Activated naive CD4-positive, alpha-beta T cell treated with anti-CD3 and anti-CD28 coated beads, Interleukin-2, amount 10 ng/mL, durations not matched to agents 7 days and 5 days (primary cell): ENCODE measurements around the gene PRSS8.

ENCODE experiments used
- CTCF ChIA-PET: fragments of 350-600 bp; sonication (Branson Sonifier 250); formaldehyde crosslinking; loops from one replicate; lab custom pipeline; 2021; ENCODE audit warnings: antibody characterized with exemption; lab: Charles Lee
- DNase-seq: peaks from one replicate; pipeline ENCODE4 v3.0.0-alpha.2; 2020
- H3K27ac Mint-ChIP-seq: one replicate; pipeline ENCODE4 v1.8.0; 2021; ENCODE audit warnings: mild to moderate bottlenecking, moderate library complexity, mixed read lengths
- H3K27me3 Mint-ChIP-seq: one replicate; pipeline ENCODE4 v1.8.0; 2021; ENCODE audit warnings: mild to moderate bottlenecking, mixed read lengths
- H3K36me3 Mint-ChIP-seq: one replicate; pipeline ENCODE4 v1.8.0; 2021; ENCODE audit warnings: mixed read lengths
- H3K4me1 Mint-ChIP-seq: one replicate; pipeline ENCODE4 v1.8.0; 2021; ENCODE audit warnings: mixed read lengths
- H3K4me3 Mint-ChIP-seq: one replicate; pipeline ENCODE4 v1.8.0; 2021; ENCODE audit warnings: mild to moderate bottlenecking, moderate library complexity, mixed read lengths
- H3K9me3 Mint-ChIP-seq: one replicate; pipeline ENCODE4 v1.8.0; 2021; ENCODE audit warnings: mixed read lengths

The PRSS8 gene

DNA sequence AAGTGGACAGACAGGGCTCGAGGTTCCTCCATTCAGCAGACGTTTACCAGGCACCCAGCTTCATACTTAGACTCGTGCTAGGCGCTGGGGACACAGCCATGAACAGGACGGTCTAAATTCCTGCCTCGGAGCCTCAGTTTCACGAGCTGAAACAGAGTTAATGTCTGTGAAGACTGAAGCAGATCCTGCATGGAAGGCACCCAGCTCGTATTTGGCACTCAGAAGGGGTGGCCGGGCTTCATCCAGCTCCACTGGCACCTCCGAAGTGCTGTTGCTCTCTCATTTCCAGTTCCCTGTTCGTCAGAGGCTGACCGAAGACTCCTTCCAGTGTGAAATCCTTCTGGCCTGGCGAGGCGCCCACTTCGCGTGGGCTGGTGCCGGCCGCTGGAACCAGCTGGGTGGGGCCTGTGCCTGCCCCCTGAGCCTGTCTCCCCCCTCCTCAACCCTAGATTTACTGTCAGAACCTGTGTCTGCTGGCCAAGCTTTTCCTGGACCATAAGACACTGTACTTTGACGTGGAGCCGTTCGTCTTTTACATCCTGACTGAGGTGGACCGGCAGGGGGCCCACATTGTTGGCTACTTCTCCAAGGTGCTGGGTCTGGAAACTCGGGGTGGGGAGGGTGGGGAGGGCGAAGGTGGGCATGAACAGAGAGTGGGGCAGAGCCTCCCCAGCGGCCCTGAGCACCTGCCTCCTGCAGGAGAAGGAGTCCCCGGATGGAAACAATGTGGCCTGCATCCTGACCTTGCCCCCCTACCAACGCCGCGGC is 5.8 kb downstream of the PRSS8 start:
- no peak for DNase-seq
- Mint-ChIP-seq H3K4me3 (no peak overlapping the region), H3K27ac (peak overlapping the region; percentile 42), H3K9me3 (no peaks in the 10 kb centered on the region), H3K27me3 (no peaks in the 10 kb centered on the region), H3K36me3 (peaks cover 22% of the 10 kb centered on the region), H3K4me1 (peaks cover 11% of the 10 kb centered on the region)
- CTCF ChIA-PET: interaction anchor here (1.5 kb wide), 1 partner anchor 12 kb away, joined by 7 read pairs; no protein-coding TSS in a partner anchor

DNA sequence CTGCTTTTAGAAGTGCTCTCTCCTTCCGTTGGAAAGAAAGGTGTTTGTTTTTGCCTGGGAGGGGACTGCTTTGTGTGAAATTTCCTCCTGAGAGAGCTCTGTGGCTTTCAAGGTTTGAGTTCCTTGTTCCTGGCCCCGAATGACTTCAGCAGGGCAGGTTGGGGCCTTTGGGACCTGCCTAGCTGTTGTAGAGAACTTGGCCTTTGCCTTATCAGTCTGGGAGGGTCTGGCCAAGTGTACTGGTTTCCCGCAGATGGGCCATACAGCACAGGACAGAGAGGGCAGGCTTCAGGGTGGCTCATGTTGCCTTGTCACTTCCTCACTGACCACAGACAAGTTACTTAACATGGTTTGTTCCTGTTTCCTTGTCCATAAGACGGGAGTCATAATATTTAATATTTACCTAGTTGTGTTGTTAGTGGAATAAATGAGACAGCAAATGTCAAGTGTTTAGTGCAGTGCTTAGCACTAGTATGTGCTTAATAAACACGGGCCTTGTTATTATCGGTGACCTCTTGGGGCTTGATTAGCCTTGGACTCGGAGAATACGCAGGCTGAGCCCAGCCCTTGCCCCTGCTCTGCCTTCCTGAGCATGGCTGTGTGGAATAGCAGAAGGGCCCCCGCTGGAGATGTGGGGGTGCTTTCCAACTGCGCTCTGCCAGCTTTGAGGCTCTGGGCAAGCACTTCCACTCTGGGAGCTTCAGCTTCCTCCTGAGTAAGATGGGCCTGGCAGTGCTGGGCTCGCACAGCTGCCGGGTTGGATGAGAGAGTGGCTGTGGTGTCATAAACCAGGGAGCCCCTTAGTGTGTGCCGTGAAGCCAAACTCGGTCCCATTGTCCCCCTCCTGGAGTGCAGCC is 6.6 kb downstream of the PRSS8 start:
- Mint-ChIP-seq H3K4me1 (peaks cover 11% of the 10 kb centered on the region), H3K4me3 (no peak overlapping the region), H3K27me3 (no peaks in the 10 kb centered on the region), H3K36me3 (peaks cover 22% of the 10 kb centered on the region), H3K27ac (peak overlapping the region; percentile 91), H3K9me3 (no peaks in the 10 kb centered on the region)
- no peak for DNase-seq
- CTCF ChIA-PET: interaction anchor here (0.9 to 1.5 kb wide), 2 partner anchors 11 to 13 kb away, joined by 3 to 7 read pairs; partner anchors contain the start of gene KAT8

DNA sequence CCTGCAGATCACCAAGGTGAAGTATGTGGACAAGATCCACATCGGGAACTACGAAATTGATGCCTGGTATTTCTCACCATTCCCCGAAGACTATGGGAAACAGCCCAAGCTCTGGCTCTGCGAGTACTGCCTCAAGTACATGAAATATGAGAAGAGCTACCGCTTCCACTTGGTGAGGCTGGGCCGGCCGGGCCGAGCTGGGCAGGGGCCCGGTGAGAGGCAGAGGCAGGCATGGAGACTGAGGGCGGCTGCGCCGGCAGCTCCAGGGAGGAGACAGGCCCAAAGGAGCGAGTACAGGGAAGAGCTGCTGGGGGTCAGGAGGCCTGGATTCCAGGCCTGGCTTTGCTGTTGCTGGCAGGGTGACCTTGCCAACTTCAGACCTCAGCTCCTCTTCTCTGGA is 8.3 kb downstream of the PRSS8 start:
- Mint-ChIP-seq H3K27ac (no peak overlapping the region), H3K4me1 (peaks cover 11% of the 10 kb centered on the region), H3K9me3 (no peaks in the 10 kb centered on the region), H3K4me3 (no peak overlapping the region), H3K36me3 (peaks cover 24% of the 10 kb centered on the region), H3K27me3 (no peaks in the 10 kb centered on the region)
- CTCF ChIA-PET: interaction anchor here (0.5 kb wide), 1 partner anchor 12 kb away, joined by 3 read pairs; no protein-coding TSS in a partner anchor
- DNase-seq: no peak

DNA sequence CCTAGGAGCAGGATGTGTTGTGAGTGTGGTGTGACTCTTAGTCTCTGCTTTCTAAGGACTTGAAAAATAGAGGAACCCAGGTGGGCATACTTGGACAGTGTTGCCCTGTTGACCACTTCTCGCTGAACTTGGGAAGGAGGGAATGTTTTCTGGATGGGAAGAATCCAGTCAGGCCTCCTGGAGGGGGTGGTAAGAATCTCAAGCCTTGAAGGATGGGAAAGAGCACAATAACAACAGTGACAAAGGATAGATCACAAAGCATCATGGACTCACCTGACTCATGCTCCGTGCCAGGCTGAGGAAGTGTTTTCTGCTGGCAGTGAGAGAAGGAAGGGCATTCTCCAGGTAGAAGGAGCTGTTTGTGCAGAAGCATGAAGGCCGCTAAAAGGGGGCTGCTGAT is 9.7 kb downstream of the PRSS8 start:
- no peaks in the 10 kb centered on the region for H3K9me3 Mint-ChIP-seq
- H3K4me1 Mint-ChIP-seq: peaks cover 11% of the 10 kb centered on the region
- no peak for DNase-seq
- no peaks in the 10 kb centered on the region for H3K27me3 Mint-ChIP-seq
- no peak overlapping the region for H3K4me3 Mint-ChIP-seq
- H3K36me3 Mint-ChIP-seq: peaks cover 30% of the 10 kb centered on the region
- CTCF ChIA-PET: no interaction called here
- H3K27ac Mint-ChIP-seq: no peak overlapping the region

DNA sequence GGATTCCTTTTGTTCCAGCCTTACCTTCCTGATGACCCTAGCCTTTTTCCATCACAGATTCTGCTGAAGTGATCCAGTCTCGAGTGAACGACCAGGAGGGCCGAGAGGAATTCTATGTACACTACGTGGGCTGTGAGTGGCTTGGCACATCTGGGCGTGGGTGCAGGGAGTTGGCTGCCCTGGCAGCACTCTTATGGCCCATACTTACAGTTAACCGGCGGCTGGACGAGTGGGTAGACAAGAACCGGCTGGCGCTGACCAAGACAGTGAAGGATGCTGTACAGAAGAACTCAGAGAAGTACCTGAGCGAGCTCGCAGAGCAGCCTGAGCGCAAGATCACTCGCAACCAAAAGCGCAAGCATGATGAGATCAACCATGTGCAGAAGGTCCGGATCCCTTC is 15.4 kb downstream of the PRSS8 start:
- Mint-ChIP-seq H3K36me3 (peaks cover 24% of the 10 kb centered on the region), H3K4me3 (no peak overlapping the region), H3K27ac (no peak overlapping the region), H3K9me3 (no peaks in the 10 kb centered on the region), H3K27me3 (no peaks in the 10 kb centered on the region), H3K4me1 (peaks cover 19% of the 10 kb centered on the region)
- CTCF ChIA-PET: interaction anchor here (1.7 to 3.2 kb wide), 2 partner anchors 22 kb away, joined by 8 to 19 read pairs; no protein-coding TSS in a partner anchor
- no peak for DNase-seq

DNA sequence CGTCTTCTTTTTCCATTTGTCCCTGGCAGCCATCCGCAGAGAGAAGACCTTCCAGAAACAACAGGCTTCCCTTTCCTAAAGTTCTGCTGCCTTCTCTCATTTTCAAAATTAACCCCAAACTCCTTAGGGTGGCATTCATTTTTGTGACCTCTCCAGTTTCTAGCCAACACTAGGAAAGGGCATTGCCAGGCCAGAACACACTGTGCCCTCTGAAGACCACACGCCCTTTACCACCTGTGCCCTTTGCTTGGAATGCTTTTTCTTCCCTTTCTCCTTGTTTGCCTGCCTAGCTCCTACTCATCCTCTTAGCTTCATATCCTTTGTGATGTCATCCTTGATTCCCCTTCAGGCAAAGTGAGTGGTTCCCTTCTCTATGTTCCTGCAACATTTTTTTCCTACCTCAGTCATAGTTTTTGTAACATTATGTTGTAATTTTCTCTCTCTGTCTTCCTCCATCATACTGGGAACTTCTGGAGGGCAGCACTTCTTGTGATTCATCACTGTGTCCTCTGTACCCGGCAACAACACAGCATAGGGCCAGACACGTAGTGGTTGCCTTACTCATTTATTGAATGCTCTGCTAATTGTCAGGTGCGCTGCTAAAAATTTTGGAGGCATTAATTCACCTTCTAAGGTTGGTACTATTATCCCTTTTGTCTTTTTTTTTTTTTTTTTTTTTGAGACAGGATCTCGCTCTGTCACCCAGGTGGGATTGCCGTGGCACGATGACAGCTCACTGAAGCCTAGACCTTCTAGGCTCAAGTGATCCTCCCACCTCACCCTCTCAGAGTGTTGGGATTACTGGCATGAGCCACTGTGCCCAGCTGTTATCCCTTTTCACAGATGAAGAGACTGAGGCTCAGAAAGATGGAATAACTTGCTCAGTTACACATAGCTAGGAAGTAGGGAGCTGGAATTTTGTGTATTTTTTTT is 17.0 kb downstream of the PRSS8 start:
- Mint-ChIP-seq H3K27me3 (no peaks in the 10 kb centered on the region), H3K4me3 (peak overlapping the region; percentile 78), H3K27ac (peak overlapping the region; percentile 93), H3K4me1 (peaks cover 30% of the 10 kb centered on the region), H3K36me3 (peaks cover 24% of the 10 kb centered on the region), H3K9me3 (no peaks in the 10 kb centered on the region)
- no peak for DNase-seq
- CTCF ChIA-PET: interaction anchor here (1.1 to 1.7 kb wide), 3 partner anchors 17 to 24 kb away, joined by 3 to 8 read pairs (median 6); partner anchors contain the start of gene PRSS8

DNA sequence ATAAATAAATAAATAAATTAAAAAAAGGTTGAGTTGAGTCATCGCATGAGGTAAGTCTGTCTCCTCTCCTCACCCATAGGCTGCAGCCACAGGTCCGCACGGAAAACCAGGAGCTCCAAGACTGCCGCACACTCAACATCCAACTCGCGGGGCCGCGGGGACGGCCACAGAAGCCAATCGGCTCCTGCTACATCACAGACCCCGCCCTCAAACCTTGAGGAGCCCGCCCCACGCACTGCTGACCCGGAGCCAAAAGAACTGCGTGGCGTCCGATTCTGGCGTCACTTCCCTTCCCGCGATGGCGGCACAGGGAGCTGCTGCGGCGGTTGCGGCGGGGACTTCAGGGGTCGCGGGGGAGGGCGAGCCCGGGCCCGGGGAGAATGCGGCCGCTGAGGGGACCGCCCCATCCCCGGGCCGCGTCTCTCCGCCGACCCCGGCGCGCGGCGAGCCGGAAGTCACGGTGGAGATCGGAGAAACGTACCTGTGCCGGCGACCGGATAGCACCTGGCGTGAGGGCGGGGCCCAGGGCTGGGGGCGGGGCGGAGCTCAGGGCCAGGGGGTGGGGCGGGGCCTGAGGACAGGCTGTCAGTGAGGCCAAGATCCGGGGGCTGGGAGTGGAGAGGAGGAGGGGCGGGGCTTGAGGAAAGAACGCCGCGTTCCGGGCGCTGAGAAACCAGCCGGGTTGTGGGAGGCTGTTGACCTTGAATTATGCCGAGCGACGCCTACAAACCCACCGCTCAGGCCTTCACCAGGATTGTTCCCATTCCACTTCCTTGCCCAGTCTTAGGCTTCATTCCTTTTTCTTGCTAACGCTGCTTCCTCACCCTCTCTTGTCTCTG is 17.9 kb downstream of the PRSS8 start, which contains the start of gene KAT8:
KAT8 (plus strand) TSS at position 281 of the 839 bp plus-strand sequence; CDS start at position 299, 18 bp downstream.
- Mint-ChIP-seq H3K4me3 (peak within 1 kb of the TSS; percentile 78), H3K9me3 (no peaks in the 10 kb centered on the region), H3K27ac (peak within 1 kb of the TSS; percentile 93), H3K36me3 (peaks cover 24% of the 10 kb centered on the region), H3K27me3 (no peaks in the 10 kb centered on the region), H3K4me1 (peaks cover 30% of the 10 kb centered on the region)
- CTCF ChIA-PET: interaction anchor here (0.8 to 1.1 kb wide), 2 partner anchors 11 to 25 kb away, joined by 3 to 6 read pairs; no protein-coding TSS in a partner anchor
- peak; percentile 99 for DNase-seq

DNA sequence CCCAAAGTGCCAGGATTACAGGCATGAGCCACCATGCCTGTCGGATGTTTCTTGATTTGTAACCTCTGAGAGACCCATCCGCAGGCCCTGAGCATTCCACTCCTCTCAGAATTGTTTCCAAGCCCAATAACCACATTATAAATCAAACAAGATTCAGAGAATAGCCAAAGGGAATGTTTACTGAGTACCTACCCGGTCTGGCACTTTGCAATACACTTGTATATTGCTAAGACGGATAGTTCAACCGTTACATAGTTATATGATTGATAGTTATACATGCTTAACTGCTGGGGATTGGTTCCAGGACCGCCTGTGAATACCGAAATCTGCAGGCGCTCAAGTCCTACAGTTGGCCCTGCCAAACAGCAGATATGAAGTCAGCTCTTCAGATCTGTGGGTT is 21.1 kb downstream of the PRSS8 start:
- no peaks in the 10 kb centered on the region for H3K27me3 Mint-ChIP-seq
- no peak overlapping the region for H3K27ac Mint-ChIP-seq
- H3K4me1 Mint-ChIP-seq: peaks cover 37% of the 10 kb centered on the region
- no peaks in the 10 kb centered on the region for H3K9me3 Mint-ChIP-seq
- no peak for DNase-seq
- CTCF ChIA-PET: interaction anchor here (2.1 kb wide), 1 partner anchor 12 kb away, joined by 5 read pairs; no protein-coding TSS in a partner anchor
- no peak overlapping the region for H3K4me3 Mint-ChIP-seq
- H3K36me3 Mint-ChIP-seq: peaks cover 21% of the 10 kb centered on the region

DNA sequence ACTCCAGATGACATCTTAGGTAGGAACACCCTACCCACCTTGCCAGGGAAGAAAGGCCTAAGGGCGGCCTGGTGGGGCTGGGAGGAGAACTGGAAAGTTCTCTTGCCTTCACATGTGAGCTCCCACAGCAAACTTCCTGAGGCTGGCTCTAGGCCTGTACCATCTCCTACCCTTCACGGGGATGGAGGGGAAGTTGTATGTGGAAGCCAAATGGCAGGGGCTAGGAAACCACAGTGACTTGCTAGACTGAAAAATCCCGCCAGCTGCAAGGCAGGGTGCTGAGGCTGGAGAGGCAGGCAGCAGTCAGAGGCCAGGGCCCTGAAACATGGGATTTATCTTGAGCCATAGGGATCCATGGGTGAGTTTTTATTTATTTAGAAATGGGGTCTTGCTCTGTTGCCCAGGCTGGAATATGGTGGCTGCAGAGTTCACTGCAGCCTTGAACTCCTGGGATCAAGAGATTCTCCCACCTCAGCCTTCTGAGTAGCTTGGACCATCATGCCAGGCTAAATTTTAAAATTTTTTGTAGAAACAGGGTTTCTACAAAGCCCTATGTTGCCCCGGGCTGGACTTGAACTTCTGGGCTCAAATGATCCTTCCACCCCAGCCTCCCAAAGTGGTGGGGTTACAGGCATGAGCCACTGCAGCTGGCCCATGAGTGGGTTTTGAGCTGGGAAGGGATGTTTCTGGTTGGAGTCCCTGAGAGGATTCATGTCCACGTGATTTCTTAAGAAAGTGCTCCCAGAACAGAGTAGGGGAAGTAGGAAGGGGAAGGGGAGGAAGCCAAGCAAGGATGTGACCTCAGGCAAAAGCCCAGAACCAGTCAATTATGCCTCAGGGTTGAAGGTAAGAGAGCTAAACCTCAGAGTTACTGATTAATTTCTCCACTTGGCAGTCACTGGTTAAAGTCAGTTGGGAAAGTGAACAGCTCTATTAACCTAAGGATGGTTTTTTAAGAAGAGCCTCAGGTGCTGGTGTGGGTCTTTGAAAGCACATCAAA is 22.1 kb downstream of the PRSS8 start:
- no peak for DNase-seq
- peak overlapping the region; percentile 49 for H3K27ac Mint-ChIP-seq
- H3K9me3 Mint-ChIP-seq: no peaks in the 10 kb centered on the region
- CTCF ChIA-PET: interaction anchor here (2.1 kb wide), 1 partner anchor 11 kb away, joined by 5 read pairs; no protein-coding TSS in a partner anchor
- peaks cover 34% of the 10 kb centered on the region for H3K4me1 Mint-ChIP-seq
- peaks cover 21% of the 10 kb centered on the region for H3K36me3 Mint-ChIP-seq
- H3K4me3 Mint-ChIP-seq: no peak overlapping the region
- no peaks in the 10 kb centered on the region for H3K27me3 Mint-ChIP-seq

DNA sequence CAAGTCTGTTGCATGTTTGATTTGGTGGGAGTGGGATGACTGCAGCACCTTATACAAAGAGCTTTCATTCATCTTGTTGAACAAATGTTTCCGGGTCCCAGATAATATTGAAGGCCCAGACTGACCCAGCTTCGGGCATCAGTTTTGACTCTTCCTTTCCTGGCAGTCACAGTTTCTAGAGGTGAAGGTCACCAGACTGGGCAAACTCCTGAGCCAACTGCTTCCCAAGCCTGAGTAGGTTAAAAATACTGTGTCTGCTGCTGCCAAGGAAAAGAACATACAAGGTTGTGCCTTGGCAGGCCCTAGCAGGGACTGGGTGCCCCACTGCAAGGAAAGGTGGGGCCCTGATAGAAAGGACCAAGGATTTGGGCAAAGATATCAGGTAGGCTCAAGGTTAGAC is 22.8 kb downstream of the PRSS8 start:
- peaks cover 32% of the 10 kb centered on the region for H3K4me1 Mint-ChIP-seq
- DNase-seq: no peak
- H3K4me3 Mint-ChIP-seq: no peak overlapping the region
- H3K9me3 Mint-ChIP-seq: no peaks in the 10 kb centered on the region
- H3K27ac Mint-ChIP-seq: peak overlapping the region; percentile 45
- no peaks in the 10 kb centered on the region for H3K27me3 Mint-ChIP-seq
- H3K36me3 Mint-ChIP-seq: peaks cover 21% of the 10 kb centered on the region
- CTCF ChIA-PET: interaction anchor here (0.7 to 2.1 kb wide), 2 partner anchors 10 to 29 kb away, joined by 3 to 5 read pairs; no protein-coding TSS in a partner anchor

DNA sequence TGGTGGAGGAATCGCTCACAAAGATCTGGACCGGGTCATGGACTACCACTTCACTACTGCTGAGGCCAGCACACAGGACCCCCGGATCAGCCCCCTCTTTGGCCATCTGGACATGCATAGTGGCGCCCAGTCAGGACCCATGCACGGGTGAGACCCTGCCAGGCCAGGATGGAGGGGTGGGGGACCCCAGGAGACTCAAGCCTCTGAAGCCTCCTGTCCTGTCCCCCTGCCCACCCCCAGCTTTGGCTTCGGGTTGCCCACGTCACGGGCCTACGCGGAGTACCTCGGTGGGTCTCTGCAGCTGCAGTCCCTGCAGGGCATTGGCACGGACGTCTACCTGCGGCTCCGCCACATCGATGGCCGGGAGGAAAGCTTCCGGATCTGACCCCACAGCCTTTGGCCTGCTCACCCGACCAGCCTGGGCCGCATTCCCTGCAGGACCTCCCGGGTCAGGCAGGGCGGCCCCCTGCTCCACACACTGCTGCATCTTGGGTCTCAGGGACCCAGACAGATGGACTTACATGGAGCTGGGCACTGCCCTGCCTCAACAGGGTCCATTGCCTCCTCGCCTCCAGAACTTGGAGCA is 23.6 kb downstream of the PRSS8 start:
- no peaks in the 10 kb centered on the region for H3K27me3 Mint-ChIP-seq
- peaks cover 21% of the 10 kb centered on the region for H3K36me3 Mint-ChIP-seq
- H3K4me3 Mint-ChIP-seq: no peak overlapping the region
- H3K4me1 Mint-ChIP-seq: peaks cover 38% of the 10 kb centered on the region
- CTCF ChIA-PET: interaction anchor here (0.7 to 0.9 kb wide), 2 partner anchors 16 to 30 kb away, joined by 3 read pairs; no protein-coding TSS in a partner anchor
- DNase-seq: no peak
- H3K27ac Mint-ChIP-seq: no peak overlapping the region
- no peaks in the 10 kb centered on the region for H3K9me3 Mint-ChIP-seq
